HG03520 (cell line): Measurements from ENCODE around the gene FIBP.

Experiments
- ATAC-seq: cut with Tn5 transposase; IDR thresholded peaks from one replicate; pipeline ENCODE4 v1.9.1; 2021; ENCODE audit warnings: mild to moderate bottlenecking, moderate library complexity; ENCODE audit not compliant: unreplicated experiment

Gene FIBP

GRCh38 chr11:65888163-65888814 is at the start of gene FIBP:
Gene FIBP (minus strand): TSS chr11:65888471. CDS start chr11:65888418, 53 bp downstream.
- ATAC-seq, result peak; percentile 42

- ATAC-seq, result no peak
These were observed 49.5 kb upstream of the FIBP start for GRCh38 chr11:65937766-65938165.

- ATAC-seq, result no peak
These were observed 45.7 kb upstream of the FIBP start for GRCh38 chr11:65934014-65934413.

GRCh38 chr11:65932558-65932919 is 44.3 kb upstream of the FIBP start:
- ATAC-seq, result no peak

GRCh38 chr11:65931773-65932557 is 43.7 kb upstream of the FIBP start:
- no peak for ATAC-seq

GRCh38 chr11:65928667-65929066 is 40.4 kb upstream of the FIBP start:
- ATAC-seq, result no peak

- ATAC-seq, result no peak
These were observed 39.7 kb upstream of the FIBP start for GRCh38 chr11:65927904-65928397.

GRCh38 chr11:65925397-65925796 is 37.1 kb upstream of the FIBP start:
- no peak for ATAC-seq

GRCh38 chr11:65922565-65922964 is 34.3 kb upstream of the FIBP start:
- no peak for ATAC-seq

GRCh38 chr11:65921876-65922275 is 33.6 kb upstream of the FIBP start:
- no peak for ATAC-seq

- ATAC-seq, result no peak
These were observed 32.8 kb upstream of the FIBP start for GRCh38 chr11:65921033-65921555.

- no peak for ATAC-seq
These were observed 32.1 kb upstream of the FIBP start for GRCh38 chr11:65920372-65920802.

GRCh38 chr11:65919573-65920371 is 31.5 kb upstream of the FIBP start:
- ATAC-seq, result peak; percentile 34

GRCh38 chr11:65919141-65919572 is 30.9 kb upstream of the FIBP start, which contains the start of gene DRAP1:
Gene DRAP1 (plus strand): TSS chr11:65919426. CDS start chr11:65919502, 76 bp downstream.
- ATAC-seq, result peak; percentile 69

- peak; percentile 42 for ATAC-seq
These were observed 30.2 kb upstream of the FIBP start, which contains the start of gene C11orf68 for GRCh38 chr11:65918211-65919140. Gene C11orf68 (minus strand): TSS chr11:65919062. CDS start chr11:65919031, 31 bp downstream.

GRCh38 chr11:65917434-65918210 is 29.4 kb upstream of the FIBP start:
- no peak for ATAC-seq

- ATAC-seq, result no peak
These were observed 28.8 kb upstream of the FIBP start for GRCh38 chr11:65917077-65917433.

GRCh38 chr11:65916391-65916790 is 28.1 kb upstream of the FIBP start:
- ATAC-seq, result no peak

- no peak for ATAC-seq
These were observed 27.6 kb upstream of the FIBP start for GRCh38 chr11:65915821-65916251.
